Stomach (tissue), 4 donors: Measurements from ENCODE around the gene WDR45B.

ENCODE experiments used
- CTCF ChIP-seq, 7 experiments: fragments of 450-650 bp in 4 of 7; fragments of 200-600 bp in 3 of 7; sonication (generic) in 3 of 7; IDR thresholded peaks; one replicate each; pipeline ENCODE4 v1.5.1; 2016 to 2019; ENCODE audit warnings: antibody characterized with exemption in 7 of 7, control low read depth in 2 of 7, mild to moderate bottlenecking in 1 of 7
- EP300 ChIP-seq: sonication (generic); formaldehyde crosslinking; IDR thresholded peaks from one replicate; pipeline ENCODE4 v1.6.1; 2017; ENCODE audit warnings: antibody characterized with exemption
- POLR2A ChIP-seq, 4 donors: fragments of 450-650 bp; IDR thresholded peaks; one replicate each; pipeline ENCODE4 v1.6.1; 2016; ENCODE audit warnings: antibody characterized with exemption in 4 of 4, control low read depth in 2 of 4, mild to moderate bottlenecking in 1 of 4, moderate library complexity in 1 of 4
- POLR2AphosphoS5 ChIP-seq, 3 donors: sonication (generic); formaldehyde crosslinking; IDR thresholded peaks; one replicate each; pipeline ENCODE4 v1.6.1; 2016; ENCODE audit warnings: antibody characterized with exemption in 3 of 3

DNA sequence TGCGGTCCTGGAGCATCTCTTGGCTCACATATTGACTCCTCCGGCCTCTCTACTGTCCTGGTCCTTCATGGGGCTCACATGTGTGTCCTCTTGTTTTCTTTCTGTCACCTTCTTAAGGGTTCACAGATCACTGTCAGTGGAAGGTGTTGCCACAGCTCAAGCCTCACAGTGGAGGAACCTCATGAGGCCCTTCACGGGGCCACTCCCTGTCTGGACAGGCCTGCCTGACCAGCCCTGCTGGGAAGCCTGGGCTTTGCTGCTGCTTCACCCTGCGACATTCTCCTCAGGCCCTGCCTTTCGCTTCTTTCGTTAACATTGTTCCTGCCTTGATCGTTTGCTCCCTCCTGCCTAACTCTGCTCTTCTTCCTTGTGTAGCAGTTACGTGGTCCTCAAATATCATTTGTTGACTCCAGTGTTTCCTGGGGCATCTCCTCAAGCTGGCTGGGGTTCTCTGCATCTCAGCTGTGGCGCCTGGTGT, 55.9 kb downstream of the WDR45B start:
- TF ChIP-seq CTCF (IDR thresholded peaks at IDR 0.05) (no peak), POLR2AphosphoS5 (IDR thresholded peaks at IDR 0.05) (no peak), POLR2A (IDR thresholded peaks at IDR 0.05) (no peak), EP300 (no peak)
